A549 (cell line): Measurements from ENCODE around the gene XRCC3.

Source experiments
- EP300 ChIP-seq, 2 experiments: fragments of >200 bp; sonication (Bioruptor Twin); formaldehyde crosslinking; IDR thresholded peaks; 2 replicates in 1 of 2; 3 replicates in 1 of 2; pipeline ENCODE4 v1.6.1; 2016 to 2017
- ESRRA ChIP-seq: fragments of 150-350 bp; IDR thresholded peaks from 2 replicates; pipeline ENCODE4 v1.6.1; 2014; ENCODE audit warnings: mild to moderate bottlenecking, low read length, borderline replicate concordance
- KDM1A ChIP-seq: fragments of 200-600 bp; sonication (generic); IDR thresholded peaks from 2 replicates; pipeline ENCODE4 v1.6.1; 2016; ENCODE audit warnings: low read depth, mild to moderate bottlenecking
- PBX3 ChIP-seq: IDR thresholded peaks from 2 replicates; pipeline ENCODE4 v1.6.1; 2012
- POLR2A ChIP-seq: IDR thresholded peaks from 2 replicates; pipeline ENCODE4 v1.6.1; 2012; ENCODE audit warnings: mild to moderate bottlenecking, low read length
- RCOR1 ChIP-seq: fragments of 150-350 bp; IDR thresholded peaks from 2 replicates; pipeline ENCODE4 v1.6.1; 2014; ENCODE audit warnings: antibody characterized with exemption, low read length, low read depth
- REST ChIP-seq: fragments of 200-600 bp; sonication (generic); IDR thresholded peaks from 2 replicates; pipeline ENCODE4 v1.6.1; 2016; ENCODE audit warnings: antibody characterized with exemption, mild to moderate bottlenecking, moderate library complexity
- TP53 ChIP-seq: fragments of 250-450 bp; sonication (Bioruptor Pico); IDR thresholded peaks from 2 replicates; pipeline ENCODE4 v1.5.0; 2021; ENCODE audit warnings: mild to moderate bottlenecking, moderate library complexity
- TF ChIP-seq, protein P1 (sequence below): fragments of >200 bp; sonication (Bioruptor Twin); formaldehyde crosslinking; IDR thresholded peaks from 3 replicates; pipeline ENCODE4 v1.5.1; 2016

DNA sequence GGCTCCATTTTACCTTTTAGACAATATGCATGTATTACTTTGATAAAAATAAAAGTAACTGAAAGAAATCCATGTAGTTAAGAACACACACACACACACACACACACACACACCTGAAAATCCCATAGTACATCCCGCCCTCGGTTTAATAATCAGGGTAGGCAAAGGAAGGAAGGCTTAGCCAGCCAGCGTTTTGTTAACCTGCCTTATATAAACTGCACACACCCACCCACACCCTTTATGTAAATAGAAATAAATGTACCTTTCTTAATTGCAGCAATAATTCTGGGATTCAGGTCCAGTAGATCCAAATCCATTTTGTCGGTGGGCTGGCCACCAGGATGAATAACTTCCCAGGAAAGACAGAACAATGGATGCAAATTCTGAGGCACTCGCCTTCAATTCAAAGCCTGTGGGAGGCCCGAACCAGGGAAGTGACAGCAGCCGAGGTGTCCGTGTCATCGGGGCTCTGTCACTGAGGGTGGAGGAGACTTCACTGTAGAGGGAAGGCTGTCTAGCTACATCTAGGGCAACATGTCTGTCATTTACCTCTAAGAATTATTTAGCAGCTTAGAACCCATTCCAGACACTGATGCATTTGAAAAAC is 4.4 kb downstream of the XRCC3 start:
- TF ChIP-seq, protein P1, sequence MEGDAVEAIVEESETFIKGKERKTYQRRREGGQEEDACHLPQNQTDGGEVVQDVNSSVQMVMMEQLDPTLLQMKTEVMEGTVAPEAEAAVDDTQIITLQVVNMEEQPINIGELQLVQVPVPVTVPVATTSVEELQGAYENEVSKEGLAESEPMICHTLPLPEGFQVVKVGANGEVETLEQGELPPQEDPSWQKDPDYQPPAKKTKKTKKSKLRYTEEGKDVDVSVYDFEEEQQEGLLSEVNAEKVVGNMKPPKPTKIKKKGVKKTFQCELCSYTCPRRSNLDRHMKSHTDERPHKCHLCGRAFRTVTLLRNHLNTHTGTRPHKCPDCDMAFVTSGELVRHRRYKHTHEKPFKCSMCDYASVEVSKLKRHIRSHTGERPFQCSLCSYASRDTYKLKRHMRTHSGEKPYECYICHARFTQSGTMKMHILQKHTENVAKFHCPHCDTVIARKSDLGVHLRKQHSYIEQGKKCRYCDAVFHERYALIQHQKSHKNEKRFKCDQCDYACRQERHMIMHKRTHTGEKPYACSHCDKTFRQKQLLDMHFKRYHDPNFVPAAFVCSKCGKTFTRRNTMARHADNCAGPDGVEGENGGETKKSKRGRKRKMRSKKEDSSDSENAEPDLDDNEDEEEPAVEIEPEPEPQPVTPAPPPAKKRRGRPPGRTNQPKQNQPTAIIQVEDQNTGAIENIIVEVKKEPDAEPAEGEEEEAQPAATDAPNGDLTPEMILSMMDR, result no peak
- no peak for TF ChIP-seq POLR2A
- TF ChIP-seq ESRRA, result no peak
- TF ChIP-seq EP300 (IDR thresholded peaks at IDR 0.05), result no peak
- TF ChIP-seq RCOR1, result no peak
- no peak for TF ChIP-seq TP53 (CRISPR knock-in tag)
- no peak for TF ChIP-seq REST
- TF ChIP-seq KDM1A, result no peak
- TF ChIP-seq PBX3, result no peak
